HepG2 (cell line): ENCODE measurements around the gene HELZ2. TPM values are rescaled to one million over a fixed set of nuclear protein-coding genes. Genes with fewer than 3 reads are reported as not detected.
"Not testable (repeated sequence)": the region's sequence is repeated elsewhere in the genome, so short reads cannot be mapped to it uniquely, and the experiment has no call there.

Experiments used
- ATAC-seq: fragments of 200-7000 bp; cut with Tn5 transposase; 3 replicates; pipeline ENCODE4 v1.9.1; 2020; ENCODE audit warnings: mild to moderate bottlenecking, moderate library complexity
- BruUV-seq: library from RNA; stranded (reverse); fragments of 400-500 nt; replicated peaks from 2 replicates; lab custom pipeline; 2021; lab: Mats Ljungman, UMichigan
- CTCF ChIA-PET: fragments of 300-600 bp; formaldehyde crosslinking; extraction: SDS; loops from one replicate; lab custom pipeline; 2021; ENCODE audit warnings: low total read pairs, inconsistent platforms, low intra/inter-chr PET ratio; lab: Yijun Ruan, JAX
- POLR2A ChIA-PET: fragments of 350-600 bp; sonication (Branson Sonifier 250); formaldehyde crosslinking; loops from one replicate; lab custom pipeline; 2020; ENCODE audit warnings: antibody characterized with exemption, inconsistent platforms; lab: Yijun Ruan, JAX
- DNase-seq: peaks from one replicate; pipeline ENCODE4 v3.0.0-alpha.2; 2015; ENCODE audit warnings: low spot score
- FAIRE-seq: peaks from 3 replicates; lab custom pipeline; 2011; peaks lifted over from hg19 to GRCh38; lab: Jason Lieb, UNC
- H2AFZ ChIP-seq: one replicate; pipeline ENCODE4 v1.6.1; 2011; ENCODE audit warnings: low read length, inconsistent platforms
- H3K27ac ChIP-seq: fragments of 300-600 bp; 3 replicates; pipeline ENCODE4 v1.8.0; 2011; ENCODE audit warnings: mixed run types, mild to moderate bottlenecking, mixed read lengths, low read length, inconsistent platforms; ENCODE audit not compliant: insufficient read depth; ENCODE audit errors: extremely low read length
- H3K27me3 ChIP-seq, 2 experiments: fragments of 200-600 bp in 1 of 2; 2 replicates in 1 of 2; 3 replicates in 1 of 2; pipeline versions ENCODE4 v1.6.0 to v1.8.0; 2011; ENCODE audit warnings: low read length in 2 of 2, mild to moderate bottlenecking in 2 of 2, moderate library complexity in 2 of 2, inconsistent platforms in 1 of 2; ENCODE audit not compliant: insufficient read depth in 2 of 2, control insufficient read depth in 1 of 2
- H3K36me3 ChIP-seq, 2 experiments: fragments of 200-600 bp in 1 of 2; replicated peaks in 1 of 2; 2 replicates in 1 of 2; 3 replicates in 1 of 2; pipeline versions ENCODE4 v1.5.1 to v1.8.0; 2011; ENCODE audit warnings: low read length in 2 of 2, inconsistent platforms in 1 of 2; ENCODE audit not compliant: insufficient read depth in 2 of 2, control insufficient read depth in 1 of 2
- H3K4me1 ChIP-seq: 2 replicates; pipeline ENCODE4 v1.5.1; 2012; ENCODE audit warnings: low read length, inconsistent platforms; ENCODE audit not compliant: insufficient read depth
- H3K4me2 ChIP-seq: 2 replicates; pipeline ENCODE4 v1.6.0; 2011; ENCODE audit warnings: low read depth, low read length, inconsistent platforms
- H3K4me3 ChIP-seq, 3 experiments: fragments of 200-600 bp in 1 of 3; sonication (generic), shearing (Covaris generic) in 1 of 3; replicated peaks in 1 of 3; 2 replicates each; pipeline ENCODE4 v1.5.1; 2011 to 2016; ENCODE audit warnings: low read length in 3 of 3, inconsistent platforms in 2 of 3, low read depth in 2 of 3, mild to moderate bottlenecking in 2 of 3, control low read depth in 1 of 3, mixed read lengths in 1 of 3; ENCODE audit not compliant: insufficient read depth in 1 of 3
- H3K79me2 ChIP-seq: one replicate; pipeline ENCODE4 v1.6.1; 2011; ENCODE audit warnings: low read length, inconsistent platforms; ENCODE audit not compliant: insufficient read depth
- H3K9ac ChIP-seq: 2 replicates; pipeline ENCODE4 v1.6.0; 2011; ENCODE audit warnings: mild to moderate bottlenecking, low read depth, low read length, inconsistent platforms; ENCODE audit not compliant: insufficient read depth
- H3K9me3 ChIP-seq: 2 replicates; pipeline ENCODE4 v1.5.1; 2012; ENCODE audit warnings: mild to moderate bottlenecking, low read length
- H4K20me1 ChIP-seq: 2 replicates; pipeline ENCODE4 v1.6.0; 2011; ENCODE audit warnings: inconsistent platforms, mild to moderate bottlenecking, low read length, moderate library complexity; ENCODE audit not compliant: insufficient read depth
- AGO1 ChIP-seq: fragments of 200-400 bp; formaldehyde crosslinking; IDR thresholded peaks from 2 replicates; pipeline ENCODE4 v1.6.1; 2017; ENCODE audit warnings: mild to moderate bottlenecking, low read depth, low read length, moderate library complexity; ENCODE audit not compliant: poor library complexity, severe bottlenecking
- NR0B2 ChIP-seq: sonication (generic); formaldehyde crosslinking; IDR thresholded peaks from 2 replicates; pipeline ENCODE4 v1.4.0; 2020; ENCODE audit warnings: mild to moderate bottlenecking, missing genetic modification reagents
- NR2C2 ChIP-seq: sonication (generic); formaldehyde crosslinking; IDR thresholded peaks from 2 replicates; pipeline ENCODE4 v1.4.0; 2020; ENCODE audit warnings: missing genetic modification reagents, mild to moderate bottlenecking, moderate library complexity, borderline replicate concordance
- NR2F6 ChIP-seq, 2 experiments: IDR thresholded peaks; 2 replicates each; pipeline ENCODE4 v1.6.1; 2016; ENCODE audit warnings: antibody characterized with exemption in 1 of 2, mild to moderate bottlenecking in 1 of 2
- PCBP1 ChIP-seq: fragments of 200-400 bp; formaldehyde crosslinking; IDR thresholded peaks from 2 replicates; pipeline ENCODE4 v1.6.1; 2017; ENCODE audit warnings: mild to moderate bottlenecking, low read depth, low read length, borderline replicate concordance
- PITX1 ChIP-seq: sonication (generic); formaldehyde crosslinking; IDR thresholded peaks from 2 replicates; pipeline ENCODE4 v1.5.1; 2020; ENCODE audit warnings: mild to moderate bottlenecking, missing genetic modification reagents
- ZNF263 ChIP-seq: sonication (generic); formaldehyde crosslinking; IDR thresholded peaks from 2 replicates; pipeline ENCODE4 v1.4.0; 2020; ENCODE audit warnings: missing genetic modification reagents
- WGBS: methylation state at CpG from one replicate; pipeline ENCODE4 v1.1.6; 2017; ENCODE audit warnings: low lambda C conversion rate; 5-methylcytosine and 5-hydroxymethylcytosine counted together
- in situ Hi-C: cut with HindIII; loops from 2 replicates; pipeline ENCODE4 v1.10.0; 2017; ENCODE audit warnings: low pct_unique_long_range_greater_than_20kb; ENCODE audit not compliant: extremely low pct_ligation_motif_present
- intact Hi-C: fragments of 100-400 bp; cut with micrococcal nuclease; formaldehyde crosslinking; loops from one replicate; pipeline ENCODE4 v1.10.0; 2022; ENCODE audit not compliant: unreplicated experiment
- polyA plus RNA-seq, 8 experiments: library from polyadenylated mRNA; depleted of rRNA in 3 of 8; stranded (reverse) in 7 of 8; unstranded in 1 of 8; fragments of >200 nt; fragmentation: Illumina TruSeq in 4 of 8; extraction: Trizol in 4 of 8; gene quantifications; 2 replicates each; pipeline versions ENCODE4 v1.2.1 to v1.2.3, GENCODE V29; 2011 to 2016; ENCODE audit warnings: low read depth in 4 of 8, missing spikeins in 1 of 8, mixed read lengths in 1 of 8; ENCODE audit not compliant: insufficient read depth in 1 of 8
- total RNA-seq, 5 experiments: library from RNA; depleted of rRNA; stranded (reverse); fragments of >200 nt; fragmentation: Illumina TruSeq; extraction: Trizol; gene quantifications; 2 replicates each; pipeline ENCODE4 v1.2.3, GENCODE V29; 2016; ENCODE audit warnings: low read depth in 1 of 5
- TF ChIP-seq, protein P1 (sequence below), 2 experiments: sonication (generic) in 1 of 2; formaldehyde crosslinking in 1 of 2; IDR thresholded peaks; 2 replicates each; pipeline versions ENCODE4 v1.5.1 to v1.6.1; 2011 to 2020; ENCODE audit warnings: borderline replicate concordance in 1 of 2, low read depth in 1 of 2, low read length in 1 of 2, mild to moderate bottlenecking in 1 of 2, missing genetic modification reagents in 1 of 2, moderate library complexity in 1 of 2

HELZ2 gene
- total and polyA plus RNA-seq, 2 of the 13 experiments (the other 11 are each of a cell fraction or from before 2014, with no cell fraction given): 9.6 to 10.1 TPM

DNA sequence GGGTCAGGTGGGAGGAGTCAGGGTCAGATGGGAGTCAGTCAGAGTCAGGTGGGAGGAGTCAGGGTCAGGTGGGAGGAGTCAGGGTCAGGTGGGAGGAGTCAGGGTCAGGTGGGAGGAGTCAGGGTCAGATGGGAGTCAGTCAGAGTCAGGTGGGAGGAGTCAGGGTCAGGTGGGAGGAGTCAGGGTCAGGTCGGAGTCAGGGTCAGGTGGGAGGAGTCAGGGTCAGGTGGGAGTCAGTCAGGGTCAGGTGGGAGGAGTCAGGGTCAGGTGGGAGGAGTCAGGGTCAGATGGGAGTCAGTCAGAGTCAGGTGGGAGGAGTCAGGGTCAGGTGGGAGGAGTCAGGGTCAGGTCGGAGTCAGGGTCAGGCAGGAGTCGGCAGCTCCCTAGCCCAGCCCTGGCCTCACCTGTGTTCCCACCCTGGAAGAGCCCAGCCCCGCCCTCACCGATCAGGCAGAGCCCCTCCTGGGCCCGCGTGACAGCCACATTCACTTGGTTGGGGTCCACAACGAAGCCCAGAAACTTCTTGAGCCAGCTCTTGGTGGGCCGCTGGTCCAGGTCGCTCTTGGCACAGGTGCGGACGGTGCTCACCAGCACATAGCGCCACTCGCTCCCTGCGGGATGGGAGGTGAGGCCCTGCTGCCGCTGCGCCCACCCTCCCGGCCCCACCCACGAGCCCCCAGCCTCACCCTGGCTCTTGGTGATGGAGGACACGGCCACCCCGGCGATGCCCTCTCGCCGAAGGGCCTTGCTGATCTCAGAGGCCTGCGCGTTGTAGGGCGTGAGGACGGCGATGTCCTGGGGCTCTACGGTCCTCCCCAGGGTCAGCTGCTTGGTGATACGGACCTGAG is 14.3 kb downstream of the HELZ2 start:
- BruUV-seq; CTCF ChIA-PET; in situ Hi-C loops; H3K79me2 ChIP-seq; H3K9me3 ChIP-seq; DNase-seq; H3K9ac ChIP-seq; TF ChIP-seq NR2F6 (CRISPR knock-in tag; IDR thresholded peaks at IDR 0.05): not testable (repeated sequence)
- 90% methylated on average over 29 of the region's 31 CpGs for WGBS
- H3K4me1 ChIP-seq: peaks cover 21% of the 10 kb centered on the region
- TF ChIP-seq PITX1 (CRISPR knock-in tag) (0 out of 2 replicates have a peak, but pooled peaks have one; percentile 18), NR2C2 (peak; percentile 53), NR2F6 (IDR thresholded peaks at IDR 0.05) (0 out of 2 replicates have a peak, but pooled peaks have one; percentile 43), ZNF263 (CRISPR knock-in tag) (peak; percentile 46; the same call in 1 of the 2 replicates), PCBP1 (peak; percentile 45; the same call in 1 of the 2 replicates), AGO1 (peak; percentile 1), NR0B2 (CRISPR knock-in tag) (0 out of 2 replicates have a peak, but pooled peaks have one; percentile 23)
- TF ChIP-seq, protein P1, sequence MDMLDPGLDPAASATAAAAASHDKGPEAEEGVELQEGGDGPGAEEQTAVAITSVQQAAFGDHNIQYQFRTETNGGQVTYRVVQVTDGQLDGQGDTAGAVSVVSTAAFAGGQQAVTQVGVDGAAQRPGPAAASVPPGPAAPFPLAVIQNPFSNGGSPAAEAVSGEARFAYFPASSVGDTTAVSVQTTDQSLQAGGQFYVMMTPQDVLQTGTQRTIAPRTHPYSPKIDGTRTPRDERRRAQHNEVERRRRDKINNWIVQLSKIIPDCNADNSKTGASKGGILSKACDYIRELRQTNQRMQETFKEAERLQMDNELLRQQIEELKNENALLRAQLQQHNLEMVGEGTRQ (IDR thresholded peaks at IDR 0.05; ENCODE audit: low read depth, low read length): peak; percentile 34; the same call in 1 of the 2 replicates
- TF ChIP-seq, protein P1 (CRISPR knock-in tag; IDR thresholded peaks at IDR 0.05; ENCODE audit: borderline replicate concordance): not testable (repeated sequence)
- TF ChIP-seq, all 625 proteins: peak for 8; not testable (repeated sequence) for 617
- H3K4me3 ChIP-seq, ATAC-seq, POLR2A ChIA-PET, H4K20me1 ChIP-seq, H3K27ac ChIP-seq, H3K36me3 ChIP-seq, intact Hi-C loops, H2AFZ ChIP-seq, H3K4me2 ChIP-seq: not testable (repeated sequence)
- H3K27me3 ChIP-seq: peaks cover 5 to 17% of the 10 kb centered on the region in 2 experiments; a peak in 3 of 5 replicates
- FAIRE-seq: peak; percentile 21
